Esophagus mucosa (tissue), 1 donor: ENCODE data around the gene METTL6. TPM values are rescaled to one million over a fixed set of nuclear protein-coding genes. Genes with fewer than 3 reads are reported as not detected.
"Not testable (repeated sequence)": the region's sequence is repeated elsewhere in the genome, so short reads cannot be mapped to it uniquely, and the experiment has no call there.

Experiments
- ATAC-seq: fragments of 200-7000 bp; cut with Tn5 transposase; one replicate; pipeline ENCODE4 v1.9.1; 2020
- total RNA-seq: library from RNA; stranded (reverse); gene quantifications from one replicate; pipeline ENCODE4 v1.2.4, GENCODE V29; 2023
- donor health status: DM: yes; HTN: yes; CAD: no.

The METTL6 gene
- total RNA-seq, 1 donor from 2014 or later: 10.8 TPM

GRCh38 chr3:15403495-15403894 is 23.8 kb downstream of the METTL6 start:
- ATAC-seq: no peak

DNA sequence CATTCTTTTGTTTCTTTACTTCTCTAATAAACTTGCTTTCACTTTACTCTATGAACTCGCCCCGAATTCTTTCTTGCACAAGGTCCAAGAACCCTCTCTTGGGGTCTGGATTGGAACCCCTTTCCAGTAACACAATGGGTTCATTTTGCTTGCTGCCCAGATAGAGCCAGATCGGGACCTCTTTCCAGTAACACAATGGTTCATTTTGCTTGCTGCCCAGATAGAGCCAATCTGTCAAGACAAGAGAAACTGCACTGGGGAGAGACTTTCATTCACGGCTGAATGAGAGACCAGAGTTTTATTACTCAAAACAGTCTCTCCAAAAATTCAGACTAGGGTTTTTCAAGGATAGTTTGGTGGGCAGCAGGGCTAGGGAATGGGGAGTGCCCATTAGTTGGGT is 25.4 kb downstream of the METTL6 start:
- no peak for ATAC-seq

- ATAC-seq: no peak
Observed at GRCh38 chr3:15399970-15400369, 27.4 kb downstream of the METTL6 start.

DNA sequence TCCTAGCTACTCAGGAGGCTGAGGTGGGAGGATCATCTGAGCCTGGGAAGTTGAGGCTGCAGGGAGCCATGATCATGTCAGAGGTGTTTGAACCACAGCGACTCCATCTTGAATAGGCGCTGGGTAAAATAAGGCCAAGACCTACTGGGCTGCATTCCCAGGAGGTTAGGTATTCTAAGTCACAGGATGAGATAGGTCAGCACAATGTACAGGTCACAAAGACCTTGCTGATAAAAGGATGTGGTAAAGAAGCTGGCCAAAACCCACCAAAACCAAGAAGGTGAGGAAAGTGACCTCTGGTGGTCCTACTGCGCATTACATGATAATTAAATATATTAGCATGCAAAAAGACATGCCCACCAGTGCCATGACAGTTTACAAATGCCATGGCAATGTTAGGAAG is 28.6 kb downstream of the METTL6 start:
- not testable (repeated sequence) for ATAC-seq

DNA sequence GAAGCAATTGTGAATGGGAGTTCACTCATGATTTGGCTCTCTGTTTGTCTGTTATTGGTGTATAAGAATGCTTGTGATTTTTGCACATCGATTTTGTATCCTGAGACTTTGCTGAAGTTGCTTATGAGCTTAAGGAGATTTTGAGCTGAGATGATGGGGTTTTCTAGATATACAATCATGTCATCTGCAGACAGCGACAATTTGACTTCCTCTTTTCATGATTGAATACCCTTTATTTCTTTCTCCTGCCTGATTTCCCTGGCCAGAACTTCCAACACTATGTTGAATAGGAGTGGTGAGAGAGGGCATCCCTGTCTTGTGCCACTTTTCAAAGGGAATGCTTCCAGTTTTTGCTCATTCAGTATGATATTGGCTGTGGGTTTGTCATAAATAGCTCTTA is 34.1 kb downstream of the METTL6 start:
- ATAC-seq: not testable (repeated sequence)

DNA sequence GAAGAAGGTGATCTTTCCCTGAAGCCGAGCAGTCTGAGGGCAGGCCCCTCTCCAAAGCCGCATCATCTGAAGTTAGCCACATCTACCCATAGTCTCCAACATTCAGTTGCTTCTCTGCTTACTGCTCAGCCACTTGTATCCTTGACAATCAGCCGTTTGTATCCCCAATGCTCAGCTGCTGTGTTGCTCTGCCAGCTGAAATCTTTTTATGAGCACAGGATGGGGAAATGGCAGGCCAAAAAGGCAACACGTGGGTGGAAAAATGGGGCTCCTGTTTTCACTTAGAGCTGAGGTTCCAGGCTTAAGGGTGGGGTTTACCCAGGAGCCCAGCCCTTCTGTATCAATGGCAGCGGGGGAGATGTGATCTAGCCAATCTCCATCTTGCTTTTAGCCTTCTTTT is 36.3 kb downstream of the METTL6 start:
- ATAC-seq: no peak

DNA sequence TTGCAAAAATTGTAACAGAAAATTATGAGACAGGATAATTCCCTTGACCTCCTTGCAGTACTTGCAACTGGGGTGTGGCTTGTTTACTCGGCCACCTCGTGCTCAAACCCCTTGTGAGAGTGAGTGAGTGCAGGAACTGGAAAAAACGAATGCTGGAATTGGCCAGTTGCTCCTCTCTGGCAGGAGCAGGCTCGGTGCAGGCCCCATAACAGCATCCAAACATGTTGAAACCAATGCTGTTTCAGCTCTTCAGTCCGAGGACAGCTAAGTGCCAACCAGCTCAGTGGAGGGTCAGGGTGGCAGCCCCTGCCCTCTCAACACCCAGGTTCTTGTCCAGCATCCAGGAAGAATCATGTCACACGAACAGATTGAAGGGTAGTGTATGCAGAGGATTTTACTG is 36.9 kb downstream of the METTL6 start:
- ATAC-seq: no peak

- not testable (repeated sequence) for ATAC-seq
Observed at GRCh38 chr3:15388335-15388734, 39.0 kb downstream of the METTL6 start.

GRCh38 chr3:15387735-15388134 is 39.6 kb downstream of the METTL6 start:
- no peak for ATAC-seq

GRCh38 chr3:15387171-15387581 is 40.2 kb downstream of the METTL6 start:
- ATAC-seq: no peak

DNA sequence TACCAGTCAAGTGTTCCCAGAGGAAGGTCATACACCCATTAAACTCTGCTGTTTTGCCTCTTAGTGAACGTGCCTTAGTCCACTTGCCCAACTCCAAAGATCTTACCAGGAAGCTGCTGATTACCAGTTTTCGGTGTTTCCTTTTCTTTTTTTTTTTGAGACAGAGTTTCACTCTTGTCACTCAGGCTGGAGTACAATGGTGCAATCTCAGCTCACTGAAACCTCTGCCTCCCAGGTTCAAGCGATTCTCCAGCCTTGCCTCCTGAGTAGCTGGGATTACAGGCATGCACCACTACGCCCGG is 40.7 kb downstream of the METTL6 start:
- ATAC-seq: not testable (repeated sequence)

- ATAC-seq: no peak
Observed at GRCh38 chr3:15385901-15386653, 41.3 kb downstream of the METTL6 start.

DNA sequence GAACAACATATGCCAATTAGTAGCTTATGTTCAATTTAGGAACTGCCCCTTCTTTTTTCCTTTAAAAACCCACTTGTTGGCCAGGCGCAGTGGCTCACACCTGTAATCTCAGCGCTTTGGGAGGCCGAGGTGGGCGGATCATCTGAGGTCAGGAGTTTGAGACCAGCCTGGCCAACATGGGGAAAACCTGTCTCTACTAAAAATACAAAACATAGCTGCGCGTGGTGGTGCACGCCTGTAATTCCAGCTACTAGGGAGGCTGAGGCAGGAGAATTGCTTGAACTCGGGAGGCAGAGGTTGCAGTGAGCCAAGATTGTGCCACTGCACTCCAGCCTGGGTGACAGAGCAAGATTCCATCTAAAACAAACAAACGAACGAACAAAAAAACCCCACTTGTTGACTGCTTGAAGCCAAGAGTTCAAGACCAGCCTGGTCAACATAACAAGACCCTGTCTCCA is 42.1 kb downstream of the METTL6 start:
- ATAC-seq: not testable (repeated sequence)

GRCh38 chr3:15384510-15385237 is 42.7 kb downstream of the METTL6 start:
- no peak for ATAC-seq

DNA sequence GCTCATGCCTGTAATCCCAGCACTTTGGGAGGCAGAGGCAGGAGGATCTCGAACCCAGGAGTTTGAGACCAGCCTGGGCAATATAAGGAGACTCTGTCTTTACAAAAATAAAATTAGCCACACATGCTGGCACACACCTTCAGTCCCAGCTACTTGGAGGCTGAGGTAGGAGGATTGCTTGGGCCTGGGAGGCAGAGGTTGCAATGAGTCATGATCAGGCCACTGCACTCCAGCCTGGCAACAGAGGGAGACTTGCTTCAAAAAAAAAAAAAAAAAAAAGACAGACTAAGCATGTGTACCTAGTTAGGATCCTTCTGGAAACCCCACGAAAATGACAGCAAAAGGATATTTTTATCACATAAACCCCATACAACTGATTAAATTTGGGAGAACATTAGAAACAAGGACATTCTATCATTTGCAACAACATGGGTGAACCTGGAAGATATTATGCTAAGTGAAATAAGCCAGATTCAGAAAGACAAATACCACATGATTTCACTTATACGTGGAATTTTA is 44.9 kb downstream of the METTL6 start:
- no peak for ATAC-seq

DNA sequence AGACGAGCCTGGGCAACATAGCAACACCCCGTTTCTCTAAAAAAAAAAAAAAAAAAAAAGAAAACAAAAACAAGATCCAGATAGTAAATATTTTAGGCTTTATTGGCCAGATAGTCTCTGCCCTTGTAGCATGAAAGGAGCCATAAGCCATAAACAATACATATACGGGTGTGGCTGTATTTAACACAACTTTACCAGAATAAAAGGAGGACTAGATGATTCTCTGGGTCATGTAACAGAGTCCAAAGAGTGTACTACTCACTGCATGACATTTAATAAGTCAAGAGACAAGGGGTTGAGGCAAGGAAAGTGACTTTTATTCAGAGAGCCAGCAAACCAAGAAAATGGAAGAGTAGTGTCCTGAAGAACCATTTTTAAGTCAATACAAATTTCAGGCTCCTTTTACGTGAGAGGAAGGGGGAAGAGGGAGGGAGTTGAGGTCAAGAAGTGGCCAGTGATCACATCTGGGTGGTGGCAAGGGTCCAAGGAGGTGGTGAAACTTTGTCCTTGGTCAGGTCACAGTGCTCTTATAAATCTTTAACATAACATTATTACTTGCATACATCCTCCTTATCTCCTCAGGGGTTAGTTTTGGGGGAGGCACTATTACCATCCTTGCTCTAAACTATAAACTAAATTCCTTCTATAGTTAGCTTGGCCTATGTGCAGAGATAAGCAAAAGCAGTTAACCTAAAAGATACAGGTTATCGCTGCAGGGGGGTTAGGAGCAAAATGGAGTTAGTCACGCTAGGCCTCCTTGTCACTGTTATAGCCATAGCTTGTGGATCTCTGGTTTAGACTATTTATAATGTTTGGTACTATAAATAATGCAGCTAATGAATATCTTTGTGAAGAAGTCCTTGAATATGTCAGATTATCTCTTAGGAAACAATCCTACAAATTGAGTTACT is 46.1 kb downstream of the METTL6 start:
- no peak for ATAC-seq

GRCh38 chr3:15377961-15378791 is 49.2 kb downstream of the METTL6 start:
- peak; percentile 98 for ATAC-seq

DNA sequence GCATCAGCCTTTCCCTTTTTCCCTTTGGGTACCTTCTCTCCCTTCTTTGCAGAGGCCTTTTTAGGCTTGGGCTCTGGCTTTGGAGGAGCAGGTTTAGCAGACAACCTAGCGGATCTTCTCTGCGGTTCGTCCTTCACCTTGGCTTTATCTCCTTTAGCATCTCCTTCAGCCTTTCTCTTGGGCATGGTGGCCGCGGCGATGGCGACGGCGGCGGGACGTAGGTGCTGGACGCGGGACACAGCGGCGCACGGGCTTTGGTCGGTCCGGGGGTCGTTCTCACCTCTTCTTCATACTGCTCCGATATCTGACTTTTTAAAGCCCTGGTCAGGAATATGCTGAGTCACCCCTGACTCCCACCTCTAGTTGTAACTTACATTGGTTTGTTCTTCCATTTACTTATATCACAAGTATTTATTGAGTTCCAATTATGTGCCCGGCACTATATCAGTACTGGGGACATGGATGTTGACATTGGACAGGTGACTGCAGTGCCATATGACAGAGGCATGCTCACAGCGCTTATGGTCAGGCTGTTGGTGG is 51.8 kb downstream of the METTL6 start:
- no peak for ATAC-seq

DNA sequence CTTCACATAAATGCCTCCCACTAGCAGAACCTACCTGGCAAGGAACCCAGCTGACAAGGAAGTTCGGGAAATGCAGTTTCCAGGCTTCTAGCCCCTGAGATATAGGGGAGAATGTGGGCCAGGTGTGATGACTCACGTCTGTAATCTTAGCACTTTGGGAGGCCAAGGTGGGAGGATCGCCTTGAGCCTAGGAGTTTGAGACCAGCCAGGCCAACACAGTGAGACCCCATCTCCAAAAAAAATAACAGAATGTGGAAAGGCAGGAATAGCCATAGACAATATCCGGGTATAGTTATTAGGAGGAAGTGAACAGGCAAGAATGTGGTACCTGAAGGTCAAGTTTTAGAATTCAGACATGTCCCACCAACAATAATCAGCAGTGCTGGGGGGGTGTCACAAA is 54.4 kb downstream of the METTL6 start:
- ATAC-seq: no peak

DNA sequence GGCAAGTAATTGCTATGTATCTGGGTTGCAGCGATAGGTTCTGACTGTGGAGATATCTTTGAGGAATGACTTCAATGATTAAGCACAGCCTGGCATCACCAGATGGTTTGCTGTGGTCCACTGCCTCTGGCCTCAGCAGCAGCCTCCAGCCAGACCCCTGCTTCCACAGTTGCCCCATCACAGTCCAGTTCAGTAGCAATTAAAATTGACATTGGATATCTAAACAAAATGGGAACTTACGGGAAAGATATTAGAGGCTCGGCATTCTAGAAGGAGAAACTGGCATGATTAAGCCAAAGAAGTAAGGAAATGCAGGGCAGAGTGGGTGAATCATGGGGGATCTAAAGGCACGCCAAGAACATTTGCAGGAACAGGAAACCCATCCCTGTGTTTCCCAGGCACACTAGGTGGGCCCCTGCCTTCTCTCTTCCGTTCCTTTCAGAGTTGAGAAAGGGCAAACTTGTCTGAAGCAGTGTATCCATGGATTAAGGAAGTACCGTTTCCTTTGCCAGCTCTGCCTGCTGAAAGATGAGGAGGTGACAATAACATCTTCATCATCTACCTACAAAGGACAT is 58.7 kb downstream of the METTL6 start:
- peak; percentile 18 for ATAC-seq

GRCh38 chr3:15367059-15367458 is 60.3 kb downstream of the METTL6 start:
- ATAC-seq: no peak
